LNCAP (cell line): ENCODE data around the gene ZNF552.

Experiments used
- TF ChIP-seq, protein P1 (sequence below): fragments of 450-650 bp; IDR thresholded peaks from 2 replicates; pipeline ENCODE4 v1.5.1; 2017; ENCODE audit warnings: mild to moderate bottlenecking

Gene ZNF552

DNA sequence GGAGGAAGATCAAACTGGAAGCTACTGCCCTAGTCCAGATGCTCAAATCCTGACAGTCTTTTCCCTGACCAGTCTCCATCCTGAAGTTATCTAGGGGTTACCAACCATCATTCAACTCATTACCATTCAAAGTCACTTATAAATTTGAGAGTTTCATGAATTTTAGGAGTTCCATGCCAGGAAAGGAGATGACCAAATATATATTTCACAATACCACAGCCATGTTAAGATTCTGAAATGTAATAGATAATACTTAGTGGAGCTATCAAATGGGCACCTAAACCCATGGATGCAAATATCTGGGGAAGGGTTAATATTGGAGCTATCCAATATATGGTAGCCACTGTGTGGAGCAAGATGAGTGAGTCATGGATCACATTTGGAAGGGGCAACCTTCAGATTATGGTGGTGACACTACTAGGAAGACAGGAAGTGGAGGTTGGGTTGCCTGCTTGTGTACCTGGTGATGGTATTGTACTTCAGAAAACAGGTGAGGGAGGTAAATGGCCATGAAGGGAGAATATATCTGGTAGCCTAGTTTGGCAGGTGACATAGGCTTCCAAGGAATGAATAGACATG, 26.5 kb downstream of the ZNF552 start:
- TF ChIP-seq, protein P1, sequence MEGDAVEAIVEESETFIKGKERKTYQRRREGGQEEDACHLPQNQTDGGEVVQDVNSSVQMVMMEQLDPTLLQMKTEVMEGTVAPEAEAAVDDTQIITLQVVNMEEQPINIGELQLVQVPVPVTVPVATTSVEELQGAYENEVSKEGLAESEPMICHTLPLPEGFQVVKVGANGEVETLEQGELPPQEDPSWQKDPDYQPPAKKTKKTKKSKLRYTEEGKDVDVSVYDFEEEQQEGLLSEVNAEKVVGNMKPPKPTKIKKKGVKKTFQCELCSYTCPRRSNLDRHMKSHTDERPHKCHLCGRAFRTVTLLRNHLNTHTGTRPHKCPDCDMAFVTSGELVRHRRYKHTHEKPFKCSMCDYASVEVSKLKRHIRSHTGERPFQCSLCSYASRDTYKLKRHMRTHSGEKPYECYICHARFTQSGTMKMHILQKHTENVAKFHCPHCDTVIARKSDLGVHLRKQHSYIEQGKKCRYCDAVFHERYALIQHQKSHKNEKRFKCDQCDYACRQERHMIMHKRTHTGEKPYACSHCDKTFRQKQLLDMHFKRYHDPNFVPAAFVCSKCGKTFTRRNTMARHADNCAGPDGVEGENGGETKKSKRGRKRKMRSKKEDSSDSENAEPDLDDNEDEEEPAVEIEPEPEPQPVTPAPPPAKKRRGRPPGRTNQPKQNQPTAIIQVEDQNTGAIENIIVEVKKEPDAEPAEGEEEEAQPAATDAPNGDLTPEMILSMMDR: no peak

DNA sequence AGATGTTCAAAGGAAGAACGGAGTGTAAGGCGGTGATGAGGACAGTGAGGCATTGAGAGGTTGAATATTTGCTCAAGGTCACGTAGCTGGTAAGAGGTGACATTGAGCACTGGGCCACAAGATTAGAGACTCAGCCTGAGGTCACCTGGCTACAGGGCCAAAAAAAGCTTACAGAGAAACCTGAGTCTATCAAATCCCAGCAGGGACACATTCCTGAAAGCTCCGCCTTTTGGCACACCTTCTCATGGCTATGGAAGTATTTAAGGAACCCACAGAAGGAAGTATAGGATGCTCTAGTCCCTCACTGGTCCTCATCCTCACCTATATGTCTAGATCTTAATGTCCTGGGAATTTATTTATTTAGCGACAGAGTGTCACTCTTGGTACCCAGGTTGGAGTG, 27.8 kb downstream of the ZNF552 start:
- TF ChIP-seq, protein P1: no peak

DNA sequence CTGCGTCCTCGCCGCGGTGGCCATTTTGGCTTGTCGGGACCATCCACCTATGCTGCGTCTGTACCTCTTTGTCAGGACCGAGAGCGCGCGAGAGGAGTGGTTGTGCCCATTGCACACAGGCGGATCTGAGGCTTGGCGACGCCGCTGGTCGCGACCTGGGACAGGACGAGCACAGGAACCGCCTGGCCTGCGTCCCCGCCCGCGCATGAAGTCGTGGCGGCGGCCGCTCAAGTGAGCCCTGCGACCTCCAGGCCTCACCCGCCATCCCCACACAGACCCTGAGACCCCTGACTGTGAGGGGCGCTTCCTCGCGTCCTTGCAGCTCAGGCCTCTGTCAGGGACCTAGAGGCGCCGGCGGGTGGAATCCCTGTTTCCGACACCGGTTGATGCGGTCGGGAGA, 28.4 kb downstream of the ZNF552 start:
- TF ChIP-seq, protein P1: no peak

DNA sequence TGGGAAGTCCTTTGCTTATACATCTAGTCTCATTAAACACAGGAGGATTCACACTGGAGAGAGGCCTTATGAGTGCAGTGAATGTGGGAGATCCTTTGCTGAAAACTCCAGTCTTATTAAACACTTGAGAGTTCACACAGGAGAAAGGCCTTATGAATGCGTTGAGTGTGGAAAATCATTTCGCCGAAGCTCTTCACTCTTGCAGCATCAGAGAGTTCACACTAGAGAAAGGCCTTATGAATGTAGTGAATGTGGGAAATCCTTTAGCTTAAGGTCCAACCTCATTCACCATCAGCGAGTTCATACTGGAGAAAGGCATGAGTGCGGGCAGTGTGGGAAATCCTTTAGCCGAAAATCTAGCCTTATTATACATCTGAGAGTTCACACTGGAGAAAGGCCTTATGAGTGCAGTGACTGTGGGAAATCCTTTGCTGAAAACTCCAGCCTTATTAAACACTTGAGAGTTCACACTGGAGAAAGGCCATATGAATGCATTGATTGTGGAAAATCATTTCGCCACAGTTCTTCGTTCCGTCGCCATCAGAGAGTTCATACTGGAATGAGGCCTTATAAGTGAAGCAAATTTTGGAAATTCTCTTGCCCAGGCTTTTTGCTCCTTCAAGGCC, 35.4 kb downstream of the ZNF552 start:
- TF ChIP-seq, protein P1: no peak

DNA sequence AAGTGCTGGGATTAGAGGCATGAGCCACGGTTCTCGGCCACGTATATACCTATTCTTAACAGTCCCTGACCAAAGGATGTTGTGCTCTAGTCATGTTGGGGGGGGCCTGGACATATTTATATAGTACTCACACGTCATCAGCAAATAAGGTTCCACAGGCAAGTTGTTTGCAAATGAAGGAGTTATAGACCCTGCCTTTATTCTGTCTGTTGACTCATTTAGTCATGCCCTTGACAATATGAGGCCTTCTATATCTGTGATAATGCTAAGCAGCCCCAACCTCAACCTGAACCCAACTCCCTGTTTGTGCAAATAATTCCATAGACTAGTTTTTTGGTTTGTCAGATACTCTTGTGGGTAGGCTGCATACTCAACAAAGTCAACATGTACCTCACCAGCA, 36.4 kb downstream of the ZNF552 start:
- TF ChIP-seq, protein P1: no peak

DNA sequence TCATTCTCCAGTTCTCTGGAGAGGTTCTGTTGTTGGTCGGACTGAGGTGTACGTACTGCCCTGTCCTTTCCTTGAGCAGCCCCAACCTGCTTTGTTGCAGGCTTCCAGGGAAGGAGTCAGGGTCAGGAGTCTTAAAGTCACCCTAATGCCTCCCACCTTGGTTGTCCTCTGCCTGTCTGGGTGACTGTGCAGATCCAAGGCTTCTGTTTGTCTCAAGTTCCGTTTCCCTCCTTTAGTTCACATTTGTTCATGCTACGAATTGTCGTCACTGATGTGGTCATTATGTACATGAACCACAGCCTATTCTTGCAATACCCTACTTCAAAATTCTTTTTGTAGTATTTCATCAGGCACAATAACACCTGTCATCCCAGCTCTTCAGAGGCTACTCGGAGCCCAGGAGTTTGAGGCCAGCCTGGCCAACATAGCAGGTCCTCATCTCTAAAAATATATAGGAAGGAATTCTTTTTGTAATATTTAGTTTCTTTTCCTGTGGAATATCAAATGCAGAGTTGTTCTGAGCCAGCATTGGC, 37.9 kb downstream of the ZNF552 start:
- TF ChIP-seq, protein P1: no peak

DNA sequence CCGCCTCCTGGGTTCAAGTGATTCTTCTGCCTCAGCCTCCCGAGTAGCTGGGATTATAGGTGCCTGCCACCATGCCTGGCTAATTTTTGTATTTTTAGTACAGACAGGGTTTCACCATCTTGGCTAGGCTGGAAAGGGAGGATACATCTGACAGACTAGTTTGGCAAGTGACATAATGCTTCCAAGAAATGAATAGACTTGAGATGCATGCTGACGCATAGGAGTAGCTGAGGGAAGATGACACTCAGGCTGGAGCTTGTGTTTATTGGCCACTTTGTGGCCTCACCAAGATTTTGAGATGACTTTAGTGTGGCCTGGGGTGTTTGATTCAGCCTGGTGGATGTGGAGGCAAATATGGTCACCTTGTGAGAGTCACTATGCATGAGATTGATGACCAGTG, 41.2 kb downstream of the ZNF552 start:
- TF ChIP-seq, protein P1: no peak
